Activated T-cell treated with anti-CD3 and anti-CD28 coated beads, Interleukin-2, amount 50 U/mL, for 4 hours (primary cell): ENCODE results near the gene CRYBB3. TPM values are rescaled to one million over a fixed set of nuclear protein-coding genes. Genes with fewer than 3 reads are reported as not detected.
"Not testable (repeated sequence)": the region's sequence is repeated elsewhere in the genome, so short reads cannot be mapped to it uniquely, and the experiment has no call there.

ENCODE experiments used
- ATAC-seq, 2 donors: fragments of 200-7000 bp; cut with Tn5 transposase; one replicate each; pipeline ENCODE4 v1.10.0; 2021
- DNase-seq: peaks from one replicate; pipeline ENCODE4 v3.0.0-alpha.2; 2020
- H3K27me3 Mint-ChIP-seq: one replicate; pipeline ENCODE4 v1.8.0; 2021; ENCODE audit warnings: low read depth, mixed read lengths
- H3K36me3 Mint-ChIP-seq: one replicate; pipeline ENCODE4 v1.8.0; 2022; ENCODE audit warnings: mixed read lengths; ENCODE audit not compliant: insufficient read depth
- H3K4me1 Mint-ChIP-seq: one replicate; pipeline ENCODE4 v1.8.0; 2021; ENCODE audit warnings: low read depth, mixed read lengths
- H3K4me3 Mint-ChIP-seq: one replicate; pipeline ENCODE4 v1.8.0; 2021; ENCODE audit warnings: mild to moderate bottlenecking, moderate library complexity, mixed read lengths
- H3K9me3 Mint-ChIP-seq: one replicate; pipeline ENCODE4 v1.8.0; 2021; ENCODE audit warnings: mixed read lengths
- total RNA-seq, 3 donors: library from RNA; stranded (reverse); gene quantifications; one replicate each; pipeline ENCODE4 v1.2.1, GENCODE V29; 2021

CRYBB3 gene
- total RNA-seq, 3 donors from 2014 or later, result 0.38 TPM; not detected in 2

GRCh38 chr22:25167834-25168601, 31.6 kb upstream of the CRYBB3 start:
- Mint-ChIP-seq H3K4me1 (peaks cover 2% of the 10 kb centered on the region), H3K4me3 (no peak overlapping the region), H3K27me3 (no peaks in the 10 kb centered on the region), H3K9me3 (no peaks in the 10 kb centered on the region), H3K36me3 (no peaks in the 10 kb centered on the region)
- ATAC-seq (no peak), DNase-seq (no peak)

GRCh38 chr22:25169278-25170031, 30.2 kb upstream of the CRYBB3 start:
- peaks cover 2% of the 10 kb centered on the region for H3K4me1 Mint-ChIP-seq
- H3K36me3 Mint-ChIP-seq, result no peaks in the 10 kb centered on the region
- DNase-seq (no peak), ATAC-seq (no peak)
- no peaks in the 10 kb centered on the region for H3K27me3 Mint-ChIP-seq
- no peak overlapping the region for H3K4me3 Mint-ChIP-seq
- H3K9me3 Mint-ChIP-seq, result no peaks in the 10 kb centered on the region

GRCh38 chr22:25170426-25170980, 29.2 kb upstream of the CRYBB3 start:
- H3K9me3 Mint-ChIP-seq, result no peaks in the 10 kb centered on the region
- H3K4me1 Mint-ChIP-seq, result no peaks in the 10 kb centered on the region
- no peak overlapping the region for H3K4me3 Mint-ChIP-seq
- no peaks in the 10 kb centered on the region for H3K27me3 Mint-ChIP-seq
- ATAC-seq, result no peak
- no peak for DNase-seq
- no peaks in the 10 kb centered on the region for H3K36me3 Mint-ChIP-seq

GRCh38 chr22:25172153-25172552, 27.5 kb upstream of the CRYBB3 start:
- Mint-ChIP-seq H3K36me3 (peaks cover 3% of the 10 kb centered on the region), H3K9me3 (no peaks in the 10 kb centered on the region), H3K27me3 (no peaks in the 10 kb centered on the region), H3K4me3 (no peak overlapping the region), H3K4me1 (no peaks in the 10 kb centered on the region)
- ATAC-seq (peak in 1 of 2 donors; percentile 73), DNase-seq (peak; percentile 21)

GRCh38 chr22:25174156-25174887, 25.3 kb upstream of the CRYBB3 start:
- H3K9me3 Mint-ChIP-seq, result peaks cover under 1% of the 10 kb centered on the region
- DNase-seq (no peak), ATAC-seq (no peak)
- no peaks in the 10 kb centered on the region for H3K4me1 Mint-ChIP-seq
- no peaks in the 10 kb centered on the region for H3K27me3 Mint-ChIP-seq
- no peak overlapping the region for H3K4me3 Mint-ChIP-seq
- H3K36me3 Mint-ChIP-seq, result peaks cover 4% of the 10 kb centered on the region

- Mint-ChIP-seq H3K36me3 (peaks cover 10% of the 10 kb centered on the region), H3K27me3 (no peaks in the 10 kb centered on the region), H3K4me1 (no peaks in the 10 kb centered on the region), H3K4me3 (no peak overlapping the region), H3K9me3 (peaks cover 7% of the 10 kb centered on the region)
- no peak for ATAC-seq
- DNase-seq, result no peak
Measured at GRCh38 chr22:25174888-25175411, 24.7 kb upstream of the CRYBB3 start.

- Mint-ChIP-seq H3K9me3 (peaks cover 8% of the 10 kb centered on the region), H3K4me3 (no peak overlapping the region), H3K36me3 (peaks cover 11% of the 10 kb centered on the region), H3K27me3 (no peaks in the 10 kb centered on the region), H3K4me1 (no peaks in the 10 kb centered on the region)
- no peak for ATAC-seq
- DNase-seq, result no peak
Measured at GRCh38 chr22:25176175-25176574, 23.5 kb upstream of the CRYBB3 start.

- Mint-ChIP-seq H3K4me3 (no peak overlapping the region), H3K4me1 (no peaks in the 10 kb centered on the region), H3K36me3 (peaks cover 14% of the 10 kb centered on the region), H3K27me3 (no peaks in the 10 kb centered on the region), H3K9me3 (peaks cover 8% of the 10 kb centered on the region)
- DNase-seq, result no peak
- no peak for ATAC-seq
Measured at GRCh38 chr22:25176799-25177198, 22.9 kb upstream of the CRYBB3 start.

GRCh38 chr22:25177226-25177625, 22.4 kb upstream of the CRYBB3 start:
- H3K36me3 Mint-ChIP-seq, result peaks cover 15% of the 10 kb centered on the region
- DNase-seq (no peak), ATAC-seq (no peak)
- H3K4me3 Mint-ChIP-seq, result no peak overlapping the region
- H3K4me1 Mint-ChIP-seq, result no peaks in the 10 kb centered on the region
- no peaks in the 10 kb centered on the region for H3K27me3 Mint-ChIP-seq
- H3K9me3 Mint-ChIP-seq, result peaks cover 8% of the 10 kb centered on the region

- ATAC-seq, result no peak
Measured at GRCh38 chr22:25177895-25178294, 21.8 kb upstream of the CRYBB3 start.

GRCh38 chr22:25178348-25178747, 21.3 kb upstream of the CRYBB3 start:
- peak in 1 of 2 donors; percentile 48 for ATAC-seq
- DNase-seq, H3K4me3 Mint-ChIP-seq: not testable (repeated sequence)

More at GRCh38 chr22:25177895-25178294, 21.8 kb upstream of the CRYBB3 start:
- Mint-ChIP-seq H3K36me3 (peaks cover 17% of the 10 kb centered on the region), H3K4me3 (no peak overlapping the region), H3K9me3 (peaks cover 8% of the 10 kb centered on the region), H3K4me1 (no peaks in the 10 kb centered on the region), H3K27me3 (no peaks in the 10 kb centered on the region)
- DNase-seq, result no peak

GRCh38 chr22:25178869-25179631, 20.6 kb upstream of the CRYBB3 start:
- H3K4me1 Mint-ChIP-seq, DNase-seq, H3K27me3 Mint-ChIP-seq, H3K4me3 Mint-ChIP-seq, H3K9me3 Mint-ChIP-seq: not testable (repeated sequence)
- H3K36me3 Mint-ChIP-seq, result peaks cover 17% of the 10 kb centered on the region
- peak; percentile 43 to 46 for ATAC-seq

More at GRCh38 chr22:25178348-25178747, 21.3 kb upstream of the CRYBB3 start:
- H3K36me3 Mint-ChIP-seq, result peaks cover 17% of the 10 kb centered on the region
- not testable (repeated sequence) for H3K9me3 Mint-ChIP-seq, H3K4me1 Mint-ChIP-seq, H3K27me3 Mint-ChIP-seq
